Measurements from ENCODE around the gene ZHX3.
"Not testable (repeated sequence)": the region's sequence is repeated elsewhere in the genome, so short reads cannot be mapped to it uniquely, and the experiment has no call there.

ZHX3 gene

DNA sequence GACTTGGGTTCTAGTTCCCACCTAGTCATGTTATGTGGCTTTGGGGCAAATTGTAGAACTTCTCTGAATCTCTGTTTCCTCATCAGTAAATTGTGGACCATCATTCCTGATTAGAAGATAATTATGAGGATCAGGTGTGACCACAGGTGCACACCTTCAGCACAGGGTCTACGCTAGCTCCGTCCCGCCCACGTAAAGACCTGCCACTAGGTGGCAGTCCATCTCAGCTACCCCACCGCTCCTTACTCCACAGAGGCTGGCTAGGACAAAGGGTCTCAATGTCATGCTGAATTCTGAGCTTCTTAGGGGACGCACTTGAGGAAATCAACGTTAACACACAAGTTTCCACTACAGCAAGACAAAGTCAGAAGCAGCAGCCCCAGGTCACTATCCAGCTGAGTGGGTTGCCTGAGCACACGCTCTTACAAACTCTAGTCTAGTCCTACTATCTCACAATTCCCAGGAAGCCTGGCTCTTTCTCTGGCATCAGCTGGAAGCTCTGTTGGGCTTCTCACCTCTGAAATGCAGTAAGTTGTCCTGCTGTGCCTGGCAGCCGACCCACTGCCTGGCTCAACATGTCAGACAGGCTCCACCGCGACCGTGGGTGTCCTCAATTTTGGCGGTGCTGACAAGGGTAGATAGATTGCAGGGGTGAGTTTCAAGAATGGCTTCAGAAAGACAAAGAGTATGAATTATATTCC lies 182.2 kb downstream of the ZHX3 start:
- no peak for DNase-seq (ENCODE audit: low read depth)

GRCh38 chr20:41134362-41135186 lies 183.0 kb downstream of the ZHX3 start:
- DNase-seq (ENCODE audit: low read depth): no peak

- no peak for DNase-seq (ENCODE audit: low read depth)
These were observed 183.7 kb downstream of the ZHX3 start for GRCh38 chr20:41133709-41134361.

DNA sequence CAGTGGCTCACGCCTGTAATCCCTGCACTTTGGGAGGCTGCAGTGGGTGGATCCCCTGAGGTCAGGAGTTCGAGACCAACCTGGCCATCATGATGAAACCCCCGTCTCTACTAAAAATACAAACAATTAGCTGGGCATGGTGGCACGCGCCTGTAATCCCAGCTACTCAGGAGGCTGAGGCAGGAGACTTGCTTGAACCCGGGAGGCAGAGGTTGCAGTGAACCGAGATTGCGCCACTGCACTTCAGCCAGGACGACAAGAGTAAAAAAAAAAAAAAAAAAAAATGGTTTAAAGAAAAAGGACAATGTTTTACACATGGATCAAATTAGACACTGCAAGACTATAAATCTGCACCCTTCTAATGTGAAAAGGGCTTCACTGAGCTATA lies 185.1 kb downstream of the ZHX3 start:
- DNase-seq (ENCODE audit: low read depth): not testable (repeated sequence)

- no peak for DNase-seq (ENCODE audit: low read depth)
These were observed 185.7 kb downstream of the ZHX3 start for GRCh38 chr20:41131594-41132387.
